Heart right ventricle (tissue), 16 donors: Measurements from ENCODE around the gene DMAC2. TPM values are rescaled to one million over a fixed set of nuclear protein-coding genes. Genes with fewer than 3 reads are reported as not detected.
A peak's percentile ranks its signal among the peaks of the same experiment; 100 is the strongest.
"Not testable (repeated sequence)": the region's sequence is repeated elsewhere in the genome, so short reads cannot be mapped to it uniquely, and the experiment has no call there.

ENCODE experiments used
- ATAC-seq, 8 donors: fragments of 200-7000 bp; cut with Tn5 transposase; one replicate each; pipeline ENCODE4 v1.9.1; 2020; ENCODE audit warnings: mild to moderate bottlenecking in 8 of 8, moderate library complexity in 8 of 8, moderate number of reproducible peaks in 1 of 8
- DNase-seq, 2 donors: peaks; one replicate each; pipeline ENCODE4 v3.0.0-alpha.2; 2020
- H3K27ac ChIP-seq, 10 donors: fragments of 200-600 bp; sonication (generic) in 2 of 10; one replicate each; pipeline versions ENCODE4 v1.5.0 to v1.8.0; 2020 to 2022; ENCODE audit warnings: mild to moderate bottlenecking in 3 of 10
- H3K27me3 ChIP-seq, 7 donors: fragments of 200-600 bp; one replicate each; pipeline ENCODE4 v1.8.0; 2021 to 2022; ENCODE audit warnings: mild to moderate bottlenecking in 2 of 7
- H3K36me3 ChIP-seq, 9 donors: fragments of 200-600 bp; sonication (generic) in 1 of 9; one replicate each; pipeline versions ENCODE4 v1.5.0 to v1.8.0; 2020 to 2022; ENCODE audit warnings: mild to moderate bottlenecking in 2 of 9
- H3K4me1 ChIP-seq, 9 donors: fragments of 200-600 bp; sonication (generic) in 1 of 9; one replicate each; pipeline versions ENCODE4 v1.5.0 to v1.8.0; 2020 to 2022; ENCODE audit warnings: mild to moderate bottlenecking in 4 of 9
- H3K4me3 ChIP-seq, 10 donors: fragments of 200-600 bp; sonication (generic) in 2 of 10; one replicate each; pipeline versions ENCODE4 v1.5.0 to v1.8.0; 2020 to 2022; ENCODE audit warnings: mild to moderate bottlenecking in 7 of 10, moderate library complexity in 2 of 10
- H3K9me3 ChIP-seq, 11 donors: fragments of 200-600 bp in 10 of 11; sonication (generic) in 2 of 11; one replicate each; pipeline versions ENCODE4 v1.5.0 to v1.8.0; 2013 to 2022; ENCODE audit warnings: mild to moderate bottlenecking in 2 of 11, control low read depth in 1 of 11, moderate library complexity in 1 of 11
- CTCF ChIP-seq, 9 donors: fragments of 200-600 bp; sonication (generic) in 2 of 9; IDR thresholded peaks; one replicate each; pipeline versions ENCODE4 v1.5.0 to v1.8.0; 2021 to 2022; ENCODE audit warnings: antibody characterized with exemption in 9 of 9, mild to moderate bottlenecking in 5 of 9, moderate library complexity in 1 of 9
- WGBS, 2 donors: extraction: QIAGEN DNeasy Blood & Tissue Kit; methylation state at CpG; one replicate each; pipeline ENCODE4 v1.1.7; 2013; ENCODE audit warnings: inconsistent platforms in 1 of 2; 5-methylcytosine and 5-hydroxymethylcytosine counted together
- intact Hi-C, 10 donors: fragments of 100-400 bp; cut with DNase I; formaldehyde crosslinking; loops; one replicate each; pipeline versions ENCODE4 v1.11.1 to v1.14.2; 2022
- polyA plus RNA-seq, 2 donors: library from polyadenylated mRNA; stranded (reverse); fragments of 200-250 nt; gene quantifications; one replicate each; pipeline ENCODE4 v1.2.3, GENCODE V29; 2013
- total RNA-seq, 10 donors: library from RNA; stranded (reverse); fragmentation: NEBNext Ultra II Directional in 3 of 10; extraction: Animal tissue kit (Norgen Biotek cat#: 25700) in 3 of 10; gene quantifications; one replicate each; pipeline versions ENCODE4 v1.2.1 to v1.2.4, GENCODE V29; 2021 to 2023
- donor health status: Arrhythmogenic right ventricular cardiomyopathy.
- donor health status: ischemic (EF 13 %, LVEDD 7.1; RV severe dilation, severe dysfunction).
- donor health status: healthy with polysubstance abuse.
- donor health status: DM: no; HTN: yes; CAD: no.
- donor health status: DM: no; HTN: no; CAD: no.
- donor health status: ischemic (EF 25% LVEDD 6.9; RV normal size, moderate dysfunction).
- donor health status: ischemic (EF 25% LVEDD 5.7; RV mildly dilated, moderate dysfunction).
- donor health status: healthy.
- donor health status: DM: yes; HTN: yes; CAD: no.
- donor health status: Ischemic cardiomyopathy.
- donor health status: ischemic (EF 35%, LVEDD 5.7; RV mildly dilated, moderate dysfunction).
- donor health status: nonischemic (EF 11% LVEDD 7.7; RV severe dilation, severe dysfunction).
- donor health status: DM: yes; HTN: yes; CAD: no.
- donor health status: PGD.
- donor health status: ischemic (EF 29% LVEDD 5.4; RV normal size, mild dysfunction).
- donor health status: nonischemic (EF 23%, LVEDD 6.1; RV moderate dilation, normal function).

The DMAC2 gene
- total and polyA plus RNA-seq, 12 donors, result 80.8 to 139 (median 103) TPM

GRCh38 chr19:41476583-41476982 is 36.9 kb upstream of the DMAC2 start:
- intact Hi-C loops, result no loop called here
- DNase-seq (no peak), ATAC-seq (no peak)
- Histone ChIP-seq H3K4me1 (peaks cover 3 to 64% (median 16%) of the 10 kb centered on the region in 9 donors), H3K36me3 (no peaks in the 10 kb centered on the region), H3K27me3 (peaks cover 0 to 46% (median 23%) of the 10 kb centered on the region in 7 donors), H3K27ac (no peak overlapping the region), H3K9me3 (no peaks in the 10 kb centered on the region), H3K4me3 (no peak overlapping the region)
- no peak for TF ChIP-seq CTCF (IDR thresholded peaks at IDR 0.05)

- DNase-seq, H3K9me3 ChIP-seq, H3K4me3 ChIP-seq, intact Hi-C loops, H3K4me1 ChIP-seq, H3K27ac ChIP-seq, H3K36me3 ChIP-seq, ATAC-seq: not testable (repeated sequence)
- 79 to 88% methylated on average over 22 of the region's 22 CpGs for WGBS, 2 donors
- peaks cover 0 to 66% (median 20%) of the 10 kb centered on the region in 7 donors for H3K27me3 ChIP-seq
Measured at GRCh38 chr19:41463257-41464256, 23.8 kb upstream of the DMAC2 start.

- Histone ChIP-seq H3K36me3 (no peaks in the 10 kb centered on the region), H3K4me3 (no peak overlapping the region), H3K9me3 (peaks cover 0 to 9% (median 0%) of the 10 kb centered on the region in 11 donors), H3K27me3 (peaks cover 0 to 59% (median 24%) of the 10 kb centered on the region in 7 donors), H3K4me1 (peaks cover 0 to 9% (median under 1%) of the 10 kb centered on the region in 9 donors), H3K27ac (no peak overlapping the region)
- ATAC-seq, result no peak
- no peak for DNase-seq
- intact Hi-C loops, result no loop called here
- no peak for TF ChIP-seq CTCF (IDR thresholded peaks at IDR 0.05)
- WGBS, 2 donors, result 72% methylated on average over 6 of the region's 6 CpGs
Measured at GRCh38 chr19:41462497-41462896, 22.8 kb upstream of the DMAC2 start.

- ATAC-seq (peak in 5 of 8 donors; percentile 29 to 73 (median 41)), DNase-seq (no peak)
- Histone ChIP-seq H3K27me3 (peaks cover 0 to 35% (median 7%) of the 10 kb centered on the region in 7 donors), H3K9me3 (peaks cover 0 to 4% (median 0%) of the 10 kb centered on the region in 11 donors), H3K4me3 (peak overlapping the region in 1 of 10 donors; percentile 8), H3K27ac (peak overlapping the region in 9 of 10 donors; percentile 4 to 77 (median 67)), H3K36me3 (peaks cover 0 to 9% (median 0%) of the 10 kb centered on the region in 9 donors), H3K4me1 (peaks cover 0 to 32% (median 23%) of the 10 kb centered on the region in 9 donors)
- no peak for TF ChIP-seq CTCF (IDR thresholded peaks at IDR 0.05)
- intact Hi-C loops, result loop anchor here in 2 of 10 donors (5.0 to 10.0 kb wide), 2 partner anchors 75 to 108 kb away; no protein-coding TSS in a partner anchor
- 18 to 24% methylated on average over 1 of the region's 1 CpG for WGBS, 2 donors
Measured at GRCh38 chr19:41457241-41457640, 17.5 kb upstream of the DMAC2 start.
